D721Med (cell line): ENCODE results near the gene ARHGAP29.

Experiments used
- DNase-seq: peaks from one replicate; pipeline ENCODE4 v3.0.0; 2011; ENCODE audit warnings: low spot score; ENCODE audit not compliant: insufficient read length
- FAIRE-seq: peaks from 2 replicates; lab custom pipeline; 2011; peaks lifted over from hg19 to GRCh38; lab: Jason Lieb, UNC
- CTCF ChIP-seq: IDR thresholded peaks from 2 replicates; pipeline ENCODE4 v1.5.1; 2012; ENCODE audit warnings: mild to moderate bottlenecking, control low read depth; ENCODE audit not compliant: insufficient read depth; ENCODE audit errors: missing control alignments

ARHGAP29 gene

GRCh38 chr1:94235189-94236012 is 2.0 kb downstream of the ARHGAP29 start:
- no peak for FAIRE-seq
- no peak for DNase-seq
- no peak for TF ChIP-seq CTCF

GRCh38 chr1:94234615-94235014 is 2.8 kb downstream of the ARHGAP29 start:
- no peak for TF ChIP-seq CTCF
- DNase-seq: no peak
- no peak for FAIRE-seq

- FAIRE-seq: no peak
- DNase-seq: no peak
- TF ChIP-seq CTCF: no peak
Observed at GRCh38 chr1:94231746-94232145, 5.6 kb downstream of the ARHGAP29 start.

GRCh38 chr1:94230920-94231319 is 6.5 kb downstream of the ARHGAP29 start:
- no peak for TF ChIP-seq CTCF
- DNase-seq (no peak), FAIRE-seq (no peak)

GRCh38 chr1:94228640-94229375 is 8.6 kb downstream of the ARHGAP29 start:
- TF ChIP-seq CTCF: no peak
- FAIRE-seq: no peak
- no peak for DNase-seq

- FAIRE-seq (no peak), DNase-seq (no peak)
- no peak for TF ChIP-seq CTCF
Observed at GRCh38 chr1:94227624-94228023, 9.8 kb downstream of the ARHGAP29 start.

GRCh38 chr1:94225845-94226244 is 11.5 kb downstream of the ARHGAP29 start:
- DNase-seq: no peak
- no peak for TF ChIP-seq CTCF
- no peak for FAIRE-seq
